GM18868 (cell line): ENCODE measurements around the gene ABL1.

Experiments
- ATAC-seq: cut with Tn5 transposase; IDR thresholded peaks from one replicate; pipeline ENCODE4 v1.9.1; 2021; ENCODE audit warnings: mild to moderate bottlenecking, moderate library complexity; ENCODE audit not compliant: unreplicated experiment

ABL1 gene

GRCh38 chr9:130929571-130930038 is 94.6 kb downstream of the ABL1 start:
- no peak for ATAC-seq

GRCh38 chr9:130930132-130930803 is 95.2 kb downstream of the ABL1 start:
- no peak for ATAC-seq

- ATAC-seq = no peak
Observed at GRCh38 chr9:130930804-130931349, 95.8 kb downstream of the ABL1 start.

- ATAC-seq = peak; percentile 47
Observed at GRCh38 chr9:130931508-130932254, 96.6 kb downstream of the ABL1 start.

- no peak for ATAC-seq
Observed at GRCh38 chr9:130932255-130933079, 97.4 kb downstream of the ABL1 start.

GRCh38 chr9:130933114-130934046 is 98.3 kb downstream of the ABL1 start:
- no peak for ATAC-seq

GRCh38 chr9:130934246-130934645 is 99.2 kb downstream of the ABL1 start:
- no peak for ATAC-seq

- ATAC-seq = no peak
Observed at GRCh38 chr9:130934702-130935647, 99.9 kb downstream of the ABL1 start.

GRCh38 chr9:130935648-130936271 is 100.7 kb downstream of the ABL1 start:
- no peak for ATAC-seq

GRCh38 chr9:130936285-130937117 is 101.4 kb downstream of the ABL1 start:
- no peak for ATAC-seq
